SK-N-SH (cell line): ENCODE results near the gene GATAD2B. TPM values are rescaled to one million over a fixed set of nuclear protein-coding genes. Genes with fewer than 3 reads are reported as not detected.

Experiments used
- CTCF ChIA-PET: fragments of 300-600, 350-600 bp; formaldehyde crosslinking; extraction: SDS; loops from one replicate; lab custom pipeline; 2021; lab: Yijun Ruan, JAX
- POLR2A ChIA-PET: fragments of 350-600 bp; sonication (Branson Sonifier 250); formaldehyde crosslinking; extraction: SDS; loops from one replicate; lab custom pipeline; 2020; ENCODE audit warnings: antibody characterized with exemption, inconsistent platforms; lab: Yijun Ruan, JAX
- DNase-seq: peaks from one replicate; pipeline ENCODE4 v3.0.0; 2012
- H2AFZ ChIP-seq: fragments of 200-600 bp; sonication (generic); 2 replicates; pipeline ENCODE4 v1.8.1; 2016; ENCODE audit warnings: antibody characterized with exemption, mild to moderate bottlenecking, low read depth
- H3F3A ChIP-seq: fragments of 200-600 bp; sonication (generic); replicated peaks from 2 replicates; pipeline ENCODE3; 2016; ENCODE audit warnings: antibody characterized with exemption, mild to moderate bottlenecking; ENCODE audit not compliant: insufficient read depth
- H3K27ac ChIP-seq, 2 experiments: fragments of 200-500 bp in 1 of 2; fragments of 200-600 bp in 1 of 2; sonication (Bioruptor generic) in 1 of 2; sonication (generic), shearing (Covaris generic) in 1 of 2; 2 replicates each; pipeline versions ENCODE4 v1.5.1 to v1.6.1; 2014 to 2016; ENCODE audit warnings: low read depth in 2 of 2, inconsistent platforms in 1 of 2, low read length in 1 of 2, mild to moderate bottlenecking in 1 of 2, mixed read lengths in 1 of 2
- H3K27me3 ChIP-seq: fragments of 200-600 bp; sonication (generic), shearing (Covaris generic); 2 replicates; pipeline ENCODE4 v1.6.1; 2016; ENCODE audit warnings: mixed run types; ENCODE audit not compliant: insufficient read depth
- H3K36me3 ChIP-seq, 2 experiments: fragments of 200-500 bp in 1 of 2; fragments of 200-600 bp in 1 of 2; sonication (Bioruptor generic) in 1 of 2; sonication (generic) in 1 of 2; replicated peaks in 1 of 2; 2 replicates each; pipeline versions ENCODE3 to v1.5.1; 2014 to 2016; ENCODE audit warnings: low read length in 1 of 2, mild to moderate bottlenecking in 1 of 2; ENCODE audit not compliant: insufficient read depth in 2 of 2, control insufficient read depth in 1 of 2
- H3K4me1 ChIP-seq, 2 experiments: fragments of 200-500 bp in 1 of 2; fragments of 200-600 bp in 1 of 2; sonication (Bioruptor generic) in 1 of 2; sonication (generic), shearing (Covaris generic) in 1 of 2; 2 replicates each; pipeline versions ENCODE4 v1.5.1 to v1.6.1; 2014 to 2016; ENCODE audit warnings: low read depth in 1 of 2, low read length in 1 of 2, mixed run types in 1 of 2; ENCODE audit not compliant: insufficient read depth in 2 of 2, control insufficient read depth in 1 of 2
- H3K4me2 ChIP-seq: fragments of 200-600 bp; sonication (generic), shearing (Covaris generic); 2 replicates; pipeline ENCODE4 v1.6.1; 2017; ENCODE audit warnings: mixed run types
- H3K4me3 ChIP-seq, 2 experiments: fragments of 200-500 bp in 1 of 2; fragments of 200-600 bp in 1 of 2; sonication (Bioruptor generic) in 1 of 2; sonication (generic), shearing (Covaris generic) in 1 of 2; 2 replicates each; pipeline versions ENCODE4 v1.5.1 to v1.8.1; 2014 to 2016; ENCODE audit warnings: low read depth in 2 of 2, inconsistent platforms in 1 of 2, low read length in 1 of 2, mild to moderate bottlenecking in 1 of 2, mixed read lengths in 1 of 2, moderate library complexity in 1 of 2
- H3K79me2 ChIP-seq: fragments of 200-600 bp; sonication (generic); 2 replicates; pipeline ENCODE4 v1.8.1; 2017; ENCODE audit warnings: mild to moderate bottlenecking; ENCODE audit not compliant: insufficient read depth
- H3K9ac ChIP-seq: fragments of 200-600 bp; sonication (generic); 2 replicates; pipeline ENCODE4 v1.6.1; 2017; ENCODE audit warnings: mixed run types
- H3K9me2 ChIP-seq: fragments of 200-600 bp; sonication (generic); 2 replicates; pipeline ENCODE4 v1.6.1; 2017; ENCODE audit warnings: mixed run types
- H3K9me3 ChIP-seq: fragments of 200-600 bp; sonication (generic); 2 replicates; pipeline ENCODE4 v1.6.1; 2017; ENCODE audit warnings: mixed run types, mild to moderate bottlenecking, moderate library complexity
- H4K20me1 ChIP-seq: fragments of 200-600 bp; sonication (generic); 2 replicates; pipeline ENCODE4 v1.6.1; 2017; ENCODE audit warnings: mild to moderate bottlenecking, mixed run types; ENCODE audit not compliant: insufficient read depth
- FOXJ3 ChIP-seq: sonication (generic); formaldehyde crosslinking; IDR thresholded peaks from 2 replicates; pipeline ENCODE4 v1.5.1; 2020; ENCODE audit warnings: mild to moderate bottlenecking, missing genetic modification reagents
- GABPA ChIP-seq: IDR thresholded peaks from 2 replicates; pipeline ENCODE4 v1.4.0; 2012; ENCODE audit warnings: low read depth, mild to moderate bottlenecking
- GATA2 ChIP-seq: sonication (generic); formaldehyde crosslinking; IDR thresholded peaks from 2 replicates; pipeline ENCODE4 v1.5.0; 2020; ENCODE audit warnings: mild to moderate bottlenecking, missing genetic modification reagents
- MXI1 ChIP-seq: IDR thresholded peaks from 2 replicates; pipeline ENCODE4 v1.6.1; 2012; ENCODE audit warnings: mild to moderate bottlenecking, low read depth, low read length, improper control_type of control experiment
- PBX3 ChIP-seq: IDR thresholded peaks from 2 replicates; pipeline ENCODE4; 2012
- RAD21 ChIP-seq: IDR thresholded peaks from 2 replicates; pipeline ENCODE4 v1.6.1; 2012; ENCODE audit warnings: mild to moderate bottlenecking, low read length
- RCOR1 ChIP-seq: fragments of 150-350 bp; IDR thresholded peaks from 2 replicates; pipeline ENCODE4 v1.6.1; 2017; ENCODE audit warnings: antibody characterized with exemption, low read length
- REST ChIP-seq: IDR thresholded peaks from 2 replicates; pipeline ENCODE4 v1.6.1; 2012; ENCODE audit warnings: mild to moderate bottlenecking, low read depth, low read length, moderate library complexity
- RFX5 ChIP-seq: IDR thresholded peaks from 2 replicates; pipeline ENCODE4 v1.6.1; 2012; ENCODE audit warnings: mild to moderate bottlenecking, improper control_type of control experiment, low read length
- RXRA ChIP-seq: IDR thresholded peaks from 2 replicates; pipeline ENCODE4 v1.4.0; 2012; ENCODE audit warnings: low read depth, mild to moderate bottlenecking, borderline replicate concordance
- SMC3 ChIP-seq: IDR thresholded peaks from 2 replicates; pipeline ENCODE4 v1.6.1; 2012; ENCODE audit warnings: low read depth, low read length, improper control_type of control experiment
- TCF12 ChIP-seq: IDR thresholded peaks from 2 replicates; pipeline ENCODE4 v1.4.0; 2012
- YY1 ChIP-seq: IDR thresholded peaks from 2 replicates; pipeline ENCODE4 v1.4.0; 2012; ENCODE audit warnings: low read depth, mild to moderate bottlenecking
- ZBTB33 ChIP-seq: IDR thresholded peaks from 2 replicates; pipeline ENCODE4 v1.4.0; 2012; ENCODE audit warnings: low read depth, borderline replicate concordance
- WGBS: methylation state at CpG from one replicate; pipeline ENCODE4 v1.1.6; 2017; ENCODE audit warnings: low lambda C conversion rate; 5-methylcytosine and 5-hydroxymethylcytosine counted together
- polyA plus RNA-seq, 3 experiments: library from polyadenylated mRNA; depleted of rRNA; stranded (reverse); fragments of >200 nt; gene quantifications; 2 replicates each; pipeline ENCODE4 v1.2.3, GENCODE V29; 2012
- TF ChIP-seq, protein P1 (sequence below): fragments of 150-350 bp; IDR thresholded peaks from 2 replicates; pipeline ENCODE4 v1.6.1; 2017; ENCODE audit warnings: antibody characterized with exemption, low read length, low read depth, borderline replicate concordance
- TF ChIP-seq, protein P2 (sequence below): fragments of 150-350 bp; IDR thresholded peaks from 2 replicates; pipeline ENCODE4 v1.6.1; 2016; ENCODE audit warnings: mild to moderate bottlenecking, low read depth, low read length

The GATAD2B gene
- polyA plus RNA-seq, 1 of the 3 experiments (the other 2 are of a cell fraction) = 2.8 TPM

DNA sequence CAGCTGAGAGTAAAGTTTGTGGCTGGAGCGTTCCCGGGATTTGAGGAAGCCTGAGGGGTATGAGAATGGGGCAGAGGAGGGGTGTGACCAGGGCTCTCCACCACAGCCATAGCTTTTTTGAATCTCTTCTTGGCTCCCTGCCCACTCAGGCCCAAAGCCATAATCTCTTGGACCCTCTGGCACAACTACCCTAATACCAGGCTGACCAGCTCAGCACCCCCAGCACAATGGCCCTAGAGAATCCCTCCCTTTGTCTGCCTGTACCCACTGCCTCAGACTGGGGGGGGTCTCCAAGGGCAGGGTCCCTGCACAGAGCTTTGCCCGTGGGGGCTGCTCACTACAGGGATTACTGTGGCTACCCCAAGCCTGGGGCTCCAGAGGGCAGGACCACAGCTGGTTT lies 16.2 kb upstream of the GATAD2B start:
- peaks cover 4% of the 10 kb centered on the region; the same call in 1 of the 2 replicates for H3K79me2 ChIP-seq
- no peak overlapping the region for H3K27ac ChIP-seq
- no peaks in the 10 kb centered on the region for H4K20me1 ChIP-seq
- ChIA-PET CTCF (interaction anchor here (1.1 to 2.0 kb wide), 4 partner anchors 7 to 118 kb away, joined by 3 to 7 read pairs (median 6); partner anchors contain the start of gene RAB13), POLR2A (interaction anchor here (1.3 to 1.6 kb wide), 2 partner anchors 8 to 29 kb away, joined by 3 to 6 read pairs; partner anchors contain the start of gene CREB3L4)
- peaks cover 0 to under 1% of the 10 kb centered on the region in 2 experiments; a peak in 1 of 4 replicates for H3K4me1 ChIP-seq
- no peaks in the 10 kb centered on the region for H3K9me3 ChIP-seq
- no peaks in the 10 kb centered on the region for H3K9me2 ChIP-seq
- no peak for TF ChIP-seq SMC3
- no peak for TF ChIP-seq GATA2
- TF ChIP-seq, protein P1, sequence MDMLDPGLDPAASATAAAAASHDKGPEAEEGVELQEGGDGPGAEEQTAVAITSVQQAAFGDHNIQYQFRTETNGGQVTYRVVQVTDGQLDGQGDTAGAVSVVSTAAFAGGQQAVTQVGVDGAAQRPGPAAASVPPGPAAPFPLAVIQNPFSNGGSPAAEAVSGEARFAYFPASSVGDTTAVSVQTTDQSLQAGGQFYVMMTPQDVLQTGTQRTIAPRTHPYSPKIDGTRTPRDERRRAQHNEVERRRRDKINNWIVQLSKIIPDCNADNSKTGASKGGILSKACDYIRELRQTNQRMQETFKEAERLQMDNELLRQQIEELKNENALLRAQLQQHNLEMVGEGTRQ = no peak
- TF ChIP-seq, protein P2, sequence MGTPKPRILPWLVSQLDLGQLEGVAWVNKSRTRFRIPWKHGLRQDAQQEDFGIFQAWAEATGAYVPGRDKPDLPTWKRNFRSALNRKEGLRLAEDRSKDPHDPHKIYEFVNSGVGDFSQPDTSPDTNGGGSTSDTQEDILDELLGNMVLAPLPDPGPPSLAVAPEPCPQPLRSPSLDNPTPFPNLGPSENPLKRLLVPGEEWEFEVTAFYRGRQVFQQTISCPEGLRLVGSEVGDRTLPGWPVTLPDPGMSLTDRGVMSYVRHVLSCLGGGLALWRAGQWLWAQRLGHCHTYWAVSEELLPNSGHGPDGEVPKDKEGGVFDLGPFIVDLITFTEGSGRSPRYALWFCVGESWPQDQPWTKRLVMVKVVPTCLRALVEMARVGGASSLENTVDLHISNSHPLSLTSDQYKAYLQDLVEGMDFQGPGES = no peak
- TF ChIP-seq MXI1 = no peak
- TF ChIP-seq RAD21 = no peak
- no peak for TF ChIP-seq RCOR1
- TF ChIP-seq TCF12 = no peak
- TF ChIP-seq REST = no peak
- TF ChIP-seq RFX5 = no peak
- TF ChIP-seq FOXJ3 (CRISPR knock-in tag) = no peak
- WGBS = 89% methylated on average over 2 of the region's 3 CpGs
- H3K9ac ChIP-seq = no peak overlapping the region
- no peak overlapping the region for H3K4me2 ChIP-seq
- H2AFZ ChIP-seq = no peak overlapping the region
- H3K4me3 ChIP-seq = no peak overlapping the region
- DNase-seq = peak; percentile 23
- H3K36me3 ChIP-seq = peaks cover 7 to 71% of the 10 kb centered on the region in 2 experiments
- H3K27me3 ChIP-seq = no peaks in the 10 kb centered on the region
- H3F3A ChIP-seq = no peaks in the 10 kb centered on the region

GRCh38 chr1:153937331-153937730 lies 14.6 kb upstream of the GATAD2B start:
- no peaks in the 10 kb centered on the region for H3K27me3 ChIP-seq
- peak; percentile 7 for DNase-seq
- no peaks in the 10 kb centered on the region for H3F3A ChIP-seq
- no peak overlapping the region for H3K4me2 ChIP-seq
- H4K20me1 ChIP-seq = no peaks in the 10 kb centered on the region
- H2AFZ ChIP-seq = no peak overlapping the region
- 93% methylated on average over 10 of the region's 10 CpGs for WGBS
- peaks cover 0 to 75% of the 10 kb centered on the region in 2 experiments for H3K36me3 ChIP-seq
- H3K4me3 ChIP-seq = no peak overlapping the region
- POLR2A ChIA-PET = interaction anchor here (0.9 kb wide), 1 partner anchor 9 kb away, joined by 4 read pairs; no protein-coding TSS in a partner anchor
- no peaks in the 10 kb centered on the region for H3K4me1 ChIP-seq
- no peak overlapping the region for H3K27ac ChIP-seq
- no peaks in the 10 kb centered on the region for H3K9me2 ChIP-seq
- CTCF ChIA-PET = interaction anchor here (0.6 to 2.0 kb wide), 2 partner anchors 9 to 29 kb away, joined by 3 to 7 read pairs; no protein-coding TSS in a partner anchor
- H3K79me2 ChIP-seq = no peaks in the 10 kb centered on the region
- H3K9me3 ChIP-seq = no peaks in the 10 kb centered on the region
- H3K9ac ChIP-seq = no peak overlapping the region
- TF ChIP-seq RXRA (no peak), GABPA (no peak), YY1 (no peak), ZBTB33 (no peak), PBX3 (no peak)
- TF ChIP-seq, protein P2 = no peak
